ENCODE measurements around the gene ITGAD. TPM values are rescaled to one million over a fixed set of nuclear protein-coding genes. Genes with fewer than 3 reads are reported as not detected.

ITGAD gene
- total and polyA plus RNA-seq, 2 donors (not counting 3 experiments of a cell fraction or from before 2014, with no cell fraction given), result not detected

GRCh38 chr16:31361201-31362110, 31.7 kb upstream of the ITGAD start:
- TF ChIP-seq MYC (IDR thresholded peaks at IDR 0.05; ENCODE audit: low read depth, low read length) (no peak), FOS (IDR thresholded peaks at IDR 0.05; ENCODE audit: borderline replicate concordance, insufficient read depth, low read length) (no peak), GATA2 (IDR thresholded peaks at IDR 0.05; ENCODE audit: insufficient read depth, insufficient read length, low read depth, low read length) (no peak), POLR2A (IDR thresholded peaks at IDR 0.05; ENCODE audit: low read depth, low read length) (no peak), JUN (IDR thresholded peaks at IDR 0.05; ENCODE audit: borderline replicate concordance, insufficient read depth, insufficient read length, low read depth) (no peak)
- TF ChIP-seq, protein P1, sequence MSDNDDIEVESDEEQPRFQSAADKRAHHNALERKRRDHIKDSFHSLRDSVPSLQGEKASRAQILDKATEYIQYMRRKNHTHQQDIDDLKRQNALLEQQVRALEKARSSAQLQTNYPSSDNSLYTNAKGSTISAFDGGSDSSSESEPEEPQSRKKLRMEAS (IDR thresholded peaks at IDR 0.05; ENCODE audit: insufficient read depth, insufficient read length), result no peak
- intact Hi-C loops (cut with micrococcal nuclease), result no loop called here
- dilution Hi-C loops (cut with MboI; ENCODE audit: extremely low pct_ligation_motif_present, low sequenced_read_pairs), result no loop called here
- Histone ChIP-seq H3K9ac (replicated peaks; ENCODE audit: extremely low read depth, insufficient read depth, low read length) (no peak overlapping the region), H3K9me1 (replicated peaks; ENCODE audit: control insufficient read depth, extremely low read depth, insufficient read depth, low read length) (no peaks in the 10 kb centered on the region), H3K27ac (ENCODE audit: insufficient read depth, low read depth, low read length) (no peak overlapping the region), H2AFZ (ENCODE audit: low read depth, low read length) (no peak overlapping the region), H3K36me3 (ENCODE audit: control insufficient read depth in 2 of 2, extremely low read depth in 1 of 2, insufficient read depth in 2 of 2, low read length in 2 of 2) (no peaks in the 10 kb centered on the region), H4K20me1 (replicated peaks; ENCODE audit: control insufficient read depth, extremely low read depth, insufficient read depth, low read length) (no peaks in the 10 kb centered on the region), H3K27me3 (ENCODE audit: control insufficient read depth in 2 of 2, insufficient read depth in 2 of 2, low read length in 2 of 2) (no peaks in the 10 kb centered on the region), H3K9me3 (replicated peaks; ENCODE audit: control insufficient read depth, insufficient read depth, low read length) (no peaks in the 10 kb centered on the region), H3K4me3 (replicated peaks in 1 of 3; ENCODE audit: insufficient read depth in 1 of 3, low read depth in 1 of 3, low read length in 3 of 3) (no peak overlapping the region), H3K79me2 (ENCODE audit: control insufficient read depth, insufficient read depth, low read length) (no peaks in the 10 kb centered on the region), H3K4me1 (ENCODE audit: control insufficient read depth, extremely low read depth, insufficient read depth, low read length) (no peaks in the 10 kb centered on the region), H3K4me2 (ENCODE audit: insufficient read depth, low read length) (no peak overlapping the region)
- FAIRE-seq (no peak), DNase-seq (ENCODE audit: low read depth, low spot score) (no peak)
- ChIA-PET CTCF (interaction anchor here (1.0 kb wide), 1 partner anchor 9 kb away, joined by 4 read pairs; no protein-coding TSS in a partner anchor), POLR2A (no interaction called here)
- BruUV-seq (replicated peaks), result no TSS peak

Measured in endothelial cell of umbilical vein (primary cell).